ENCODE measurements around the gene RALGPS1.

Gene RALGPS1

GRCh38 chr9:127104581-127105311, 190.2 kb downstream of the RALGPS1 start:
- no peak overlapping the region for H3K9ac ChIP-seq (ENCODE audit: low read depth, low read length)
- no peaks in the 10 kb centered on the region for H3K27me3 ChIP-seq (ENCODE audit: control insufficient read depth, insufficient read depth, low read length)
- no peak overlapping the region for H3K4me3 ChIP-seq (ENCODE audit: low read depth, low read length)
- peaks cover 10% of the 10 kb centered on the region; the same call in 1 of the 2 replicates for H3K36me3 ChIP-seq (ENCODE audit: control insufficient read depth, insufficient read depth, low read length)
- H3K9me3 ChIP-seq (ENCODE audit: control insufficient read depth, insufficient read depth, low read length): no peaks in the 10 kb centered on the region
- H3K27ac ChIP-seq (ENCODE audit: low read depth, low read length): no peak overlapping the region
- no peaks in the 10 kb centered on the region; the same call in 1 of the 2 replicates for H3K4me1 ChIP-seq (ENCODE audit: control insufficient read depth, insufficient read depth, low read length)

- Histone ChIP-seq H3K9me3 (ENCODE audit: control insufficient read depth, insufficient read depth, low read length) (no peaks in the 10 kb centered on the region), H3K27ac (ENCODE audit: low read depth, low read length) (no peak overlapping the region), H3K4me1 (ENCODE audit: control insufficient read depth, insufficient read depth, low read length) (peaks cover 3% of the 10 kb centered on the region; the same call in 1 of the 2 replicates), H3K9ac (ENCODE audit: low read depth, low read length) (no peak overlapping the region), H3K27me3 (ENCODE audit: control insufficient read depth, insufficient read depth, low read length) (no peaks in the 10 kb centered on the region), H3K36me3 (ENCODE audit: control insufficient read depth, insufficient read depth, low read length) (peaks cover 10% of the 10 kb centered on the region; the same call in 1 of the 2 replicates), H3K4me3 (ENCODE audit: low read depth, low read length) (no peak overlapping the region)
Measured at GRCh38 chr9:127105805-127106465, 191.4 kb downstream of the RALGPS1 start.

- no peaks in the 10 kb centered on the region for H3K9me3 ChIP-seq (ENCODE audit: control insufficient read depth, insufficient read depth, low read length)
- no peak overlapping the region for H3K27ac ChIP-seq (ENCODE audit: low read depth, low read length)
- H3K4me1 ChIP-seq (ENCODE audit: control insufficient read depth, insufficient read depth, low read length): peaks cover 8% of the 10 kb centered on the region
- H3K4me3 ChIP-seq (ENCODE audit: low read depth, low read length): no peak overlapping the region
- no peaks in the 10 kb centered on the region for H3K27me3 ChIP-seq (ENCODE audit: control insufficient read depth, insufficient read depth, low read length)
- no peak overlapping the region for H3K9ac ChIP-seq (ENCODE audit: low read depth, low read length)
- H3K36me3 ChIP-seq (ENCODE audit: control insufficient read depth, insufficient read depth, low read length): peaks cover 10% of the 10 kb centered on the region; the same call in 1 of the 2 replicates
Measured at GRCh38 chr9:127106466-127106855, 191.9 kb downstream of the RALGPS1 start.

GRCh38 chr9:127107171-127107928, 192.8 kb downstream of the RALGPS1 start:
- peaks cover 15% of the 10 kb centered on the region for H3K4me1 ChIP-seq (ENCODE audit: control insufficient read depth, insufficient read depth, low read length)
- H3K4me3 ChIP-seq (ENCODE audit: low read depth, low read length): no peak overlapping the region
- peaks cover 10% of the 10 kb centered on the region; the same call in 1 of the 2 replicates for H3K36me3 ChIP-seq (ENCODE audit: control insufficient read depth, insufficient read depth, low read length)
- no peaks in the 10 kb centered on the region for H3K9me3 ChIP-seq (ENCODE audit: control insufficient read depth, insufficient read depth, low read length)
- no peaks in the 10 kb centered on the region for H3K27me3 ChIP-seq (ENCODE audit: control insufficient read depth, insufficient read depth, low read length)
- H3K9ac ChIP-seq (ENCODE audit: low read depth, low read length): no peak overlapping the region
- no peak overlapping the region for H3K27ac ChIP-seq (ENCODE audit: low read depth, low read length)

GRCh38 chr9:127107929-127108876, 193.6 kb downstream of the RALGPS1 start:
- Histone ChIP-seq H3K4me1 (ENCODE audit: control insufficient read depth, insufficient read depth, low read length) (peaks cover 23% of the 10 kb centered on the region), H3K9me3 (ENCODE audit: control insufficient read depth, insufficient read depth, low read length) (no peaks in the 10 kb centered on the region), H3K36me3 (ENCODE audit: control insufficient read depth, insufficient read depth, low read length) (peaks cover 10% of the 10 kb centered on the region; the same call in 1 of the 2 replicates), H3K27me3 (ENCODE audit: control insufficient read depth, insufficient read depth, low read length) (no peaks in the 10 kb centered on the region), H3K9ac (ENCODE audit: low read depth, low read length) (no peak overlapping the region), H3K4me3 (ENCODE audit: low read depth, low read length) (no peak overlapping the region), H3K27ac (ENCODE audit: low read depth, low read length) (no peak overlapping the region)

- H3K27ac ChIP-seq (ENCODE audit: low read depth, low read length): no peak overlapping the region
Measured at GRCh38 chr9:127109212-127109711, 194.7 kb downstream of the RALGPS1 start.

GRCh38 chr9:127112056-127112455, 197.5 kb downstream of the RALGPS1 start:
- Histone ChIP-seq H3K4me3 (ENCODE audit: low read depth, low read length) (no peak overlapping the region), H3K27ac (ENCODE audit: low read depth, low read length) (peak overlapping the region; percentile 94), H3K9ac (ENCODE audit: low read depth, low read length) (no peak overlapping the region), H3K4me1 (ENCODE audit: control insufficient read depth, insufficient read depth, low read length) (peaks cover 29% of the 10 kb centered on the region), H3K27me3 (ENCODE audit: control insufficient read depth, insufficient read depth, low read length) (no peaks in the 10 kb centered on the region), H3K36me3 (ENCODE audit: control insufficient read depth, insufficient read depth, low read length) (peaks cover 3% of the 10 kb centered on the region; the same call in 1 of the 2 replicates), H3K9me3 (ENCODE audit: control insufficient read depth, insufficient read depth, low read length) (no peaks in the 10 kb centered on the region)

More at GRCh38 chr9:127109212-127109711, 194.7 kb downstream of the RALGPS1 start:
- Histone ChIP-seq H3K27me3 (ENCODE audit: control insufficient read depth, insufficient read depth, low read length) (no peaks in the 10 kb centered on the region), H3K9me3 (ENCODE audit: control insufficient read depth, insufficient read depth, low read length) (no peaks in the 10 kb centered on the region), H3K4me3 (ENCODE audit: low read depth, low read length) (no peak overlapping the region), H3K36me3 (ENCODE audit: control insufficient read depth, insufficient read depth, low read length) (peaks cover 10% of the 10 kb centered on the region; the same call in 1 of the 2 replicates), H3K9ac (ENCODE audit: low read depth, low read length) (no peak overlapping the region), H3K4me1 (ENCODE audit: control insufficient read depth, insufficient read depth, low read length) (peaks cover 26% of the 10 kb centered on the region)

- Histone ChIP-seq H3K4me1 (ENCODE audit: control insufficient read depth, insufficient read depth, low read length) (peaks cover 29% of the 10 kb centered on the region), H3K4me3 (ENCODE audit: low read depth, low read length) (no peak overlapping the region), H3K27ac (ENCODE audit: low read depth, low read length) (peak overlapping the region; percentile 94), H3K9ac (ENCODE audit: low read depth, low read length) (no peak overlapping the region), H3K36me3 (ENCODE audit: control insufficient read depth, insufficient read depth, low read length) (no peaks in the 10 kb centered on the region), H3K9me3 (ENCODE audit: control insufficient read depth, insufficient read depth, low read length) (no peaks in the 10 kb centered on the region), H3K27me3 (ENCODE audit: control insufficient read depth, insufficient read depth, low read length) (no peaks in the 10 kb centered on the region)
Measured at GRCh38 chr9:127112735-127113161, 198.2 kb downstream of the RALGPS1 start.

- Histone ChIP-seq H3K36me3 (ENCODE audit: control insufficient read depth, insufficient read depth, low read length) (no peaks in the 10 kb centered on the region), H3K9me3 (ENCODE audit: control insufficient read depth, insufficient read depth, low read length) (no peaks in the 10 kb centered on the region), H3K4me3 (ENCODE audit: low read depth, low read length) (no peak overlapping the region), H3K9ac (ENCODE audit: low read depth, low read length) (no peak overlapping the region), H3K27ac (ENCODE audit: low read depth, low read length) (no peak overlapping the region), H3K27me3 (ENCODE audit: control insufficient read depth, insufficient read depth, low read length) (no peaks in the 10 kb centered on the region), H3K4me1 (ENCODE audit: control insufficient read depth, insufficient read depth, low read length) (peaks cover 30% of the 10 kb centered on the region)
Measured at GRCh38 chr9:127113191-127113972, 198.8 kb downstream of the RALGPS1 start.
